Omental fat pad (tissue), 4 donors: ENCODE measurements around the gene LYG1. TPM values are rescaled to one million over a fixed set of nuclear protein-coding genes. Genes with fewer than 3 reads are reported as not detected.

ENCODE experiments used
- ATAC-seq: fragments of 150-250 bp; one replicate; pipeline ENCODE4 v1.9.1; 2016; ENCODE audit warnings: mild to moderate bottlenecking, moderate library complexity; ENCODE audit not compliant: low FRiP score
- DNase-seq: peaks from one replicate; pipeline ENCODE4 v3.0.0-alpha.2; 2019; ENCODE audit warnings: low spot score
- total RNA-seq, 4 donors: library from RNA; depleted of rRNA; stranded (reverse); fragments of >200 nt; gene quantifications; one replicate each; pipeline ENCODE4 v1.1.0, GENCODE V29; 2016
- TF ChIP-seq, protein P1 (sequence below), 3 donors: fragments of 450-650 bp; IDR thresholded peaks; one replicate each; pipeline ENCODE4 v1.5.1; 2016 to 2017; ENCODE audit warnings: antibody characterized with exemption in 3 of 3, mild to moderate bottlenecking in 3 of 3, moderate library complexity in 2 of 3

The LYG1 gene
- total RNA-seq, 4 donors from 2014 or later, result 1.0 to 1.1 (median 1.1) TPM; not detected in 1

DNA sequence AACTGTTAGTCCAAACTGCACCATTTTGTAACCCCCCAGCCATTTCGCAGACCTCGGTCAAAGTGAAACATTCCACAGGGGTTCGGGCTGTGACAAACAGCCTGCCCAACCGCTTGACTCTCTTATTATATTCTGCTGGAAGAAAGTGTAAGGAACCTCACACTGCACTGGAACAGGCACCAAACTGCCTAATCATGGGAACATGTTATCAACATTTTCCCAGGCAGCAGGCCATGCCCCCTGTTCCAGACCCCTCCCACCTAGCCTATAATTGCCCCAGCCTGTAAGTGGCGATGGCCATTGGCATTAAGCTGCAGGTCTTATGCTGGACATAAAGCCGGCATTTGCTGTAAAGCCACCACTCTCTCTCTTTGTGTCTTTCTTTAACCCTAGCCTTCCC lies 62.4 kb downstream of the LYG1 start:
- TF ChIP-seq, protein P1, sequence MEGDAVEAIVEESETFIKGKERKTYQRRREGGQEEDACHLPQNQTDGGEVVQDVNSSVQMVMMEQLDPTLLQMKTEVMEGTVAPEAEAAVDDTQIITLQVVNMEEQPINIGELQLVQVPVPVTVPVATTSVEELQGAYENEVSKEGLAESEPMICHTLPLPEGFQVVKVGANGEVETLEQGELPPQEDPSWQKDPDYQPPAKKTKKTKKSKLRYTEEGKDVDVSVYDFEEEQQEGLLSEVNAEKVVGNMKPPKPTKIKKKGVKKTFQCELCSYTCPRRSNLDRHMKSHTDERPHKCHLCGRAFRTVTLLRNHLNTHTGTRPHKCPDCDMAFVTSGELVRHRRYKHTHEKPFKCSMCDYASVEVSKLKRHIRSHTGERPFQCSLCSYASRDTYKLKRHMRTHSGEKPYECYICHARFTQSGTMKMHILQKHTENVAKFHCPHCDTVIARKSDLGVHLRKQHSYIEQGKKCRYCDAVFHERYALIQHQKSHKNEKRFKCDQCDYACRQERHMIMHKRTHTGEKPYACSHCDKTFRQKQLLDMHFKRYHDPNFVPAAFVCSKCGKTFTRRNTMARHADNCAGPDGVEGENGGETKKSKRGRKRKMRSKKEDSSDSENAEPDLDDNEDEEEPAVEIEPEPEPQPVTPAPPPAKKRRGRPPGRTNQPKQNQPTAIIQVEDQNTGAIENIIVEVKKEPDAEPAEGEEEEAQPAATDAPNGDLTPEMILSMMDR (IDR thresholded peaks at IDR 0.05), result no peak
- ATAC-seq (no peak), DNase-seq (no peak)

Other genes starting within 250 kb of the LYG1 start
- gene C2orf15, start 159.5 kb downstream of the LYG1 start, total RNA-seq, result 1 to 10 TPM in 1 of 4 donors, under 1 TPM in 2, not detected in 1; 0.69 to 1.3 (median 0.95) TPM
- 10 to 100 TPM in 2 of 4 donors, 1 to 10 TPM in 2; 4.7 to 19.5 (median 8.5) TPM for gene TSGA10, start 146.3 kb downstream of the LYG1 start, total RNA-seq
- 10 to 100 TPM in 1 of 4 donors, 1 to 10 TPM in 3; 3.4 to 13.4 (median 7.0) TPM for gene LIPT1, start 146.2 kb downstream of the LYG1 start, total RNA-seq
- gene MITD1, start 120.1 kb downstream of the LYG1 start, total RNA-seq, result 10 to 100 TPM; 15.3 to 38.3 (median 24.1) TPM
- gene MRPL30, start 120.0 kb downstream of the LYG1 start, total RNA-seq, result 10 to 100 TPM; 18.4 to 22.6 (median 21.2) TPM
- gene LYG2, start 45.5 kb downstream of the LYG1 start, total RNA-seq, result not detected
- 10 to 100 TPM; 27.6 to 46.5 (median 35.4) TPM for gene TXNDC9, start 35.1 kb upstream of the LYG1 start, total RNA-seq
- 10 to 100 TPM; 30.1 to 78.1 (median 36.4) TPM for gene EIF5B, start 36.2 kb upstream of the LYG1 start, total RNA-seq
- 10 to 100 TPM; 33.5 to 76.1 (median 51.5) TPM for gene REV1, start 188.8 kb upstream of the LYG1 start, total RNA-seq